ENCODE data around the gene TMEM255B.
"Not testable (repeated sequence)": the region's sequence is repeated elsewhere in the genome, so short reads cannot be mapped to it uniquely, and the experiment has no call there.

TMEM255B gene

GRCh38 chr13:113820813-113821651 is 62.0 kb downstream of the TMEM255B start:
- no peak for DNase-seq

- DNase-seq: no peak
These were observed 62.8 kb downstream of the TMEM255B start for GRCh38 chr13:113821847-113822246.

- no peak for DNase-seq
These were observed 63.2 kb downstream of the TMEM255B start for GRCh38 chr13:113822266-113822665.

- DNase-seq: no peak
These were observed 64.1 kb downstream of the TMEM255B start for GRCh38 chr13:113822956-113823744.

GRCh38 chr13:113823771-113824170 is 64.7 kb downstream of the TMEM255B start:
- DNase-seq: no peak

- no peak for DNase-seq
These were observed 66.8 kb downstream of the TMEM255B start for GRCh38 chr13:113825841-113826240.

- DNase-seq: not testable (repeated sequence)
These were observed 67.4 kb downstream of the TMEM255B start for GRCh38 chr13:113826446-113826845.

- DNase-seq: no peak
These were observed 68.0 kb downstream of the TMEM255B start for GRCh38 chr13:113827021-113827420.

GRCh38 chr13:113828282-113828825 is 69.3 kb downstream of the TMEM255B start:
- DNase-seq: no peak

GRCh38 chr13:113830426-113830950 is 71.5 kb downstream of the TMEM255B start:
- not testable (repeated sequence) for DNase-seq

- no peak for DNase-seq
These were observed 72.0 kb downstream of the TMEM255B start for GRCh38 chr13:113831061-113831460.

GRCh38 chr13:113832205-113832604 is 73.2 kb downstream of the TMEM255B start:
- DNase-seq: no peak

- no peak for DNase-seq
These were observed 73.6 kb downstream of the TMEM255B start for GRCh38 chr13:113832631-113833030.

- no peak for DNase-seq
These were observed 74.2 kb downstream of the TMEM255B start for GRCh38 chr13:113833111-113833830.

- DNase-seq: not testable (repeated sequence)
These were observed 75.0 kb downstream of the TMEM255B start for GRCh38 chr13:113834006-113834405.

GRCh38 chr13:113834496-113835200 is 75.6 kb downstream of the TMEM255B start:
- DNase-seq: no peak

- DNase-seq: no peak
These were observed 76.6 kb downstream of the TMEM255B start for GRCh38 chr13:113835461-113836270.

- no peak for DNase-seq
These were observed 77.9 kb downstream of the TMEM255B start for GRCh38 chr13:113836768-113837559.

- no peak for DNase-seq
These were observed 78.7 kb downstream of the TMEM255B start for GRCh38 chr13:113837560-113838355.

All from stimulated activated CD4-positive, alpha-beta T cell treated with anti-CD3 and anti-CD28 coated beads, Interleukin-2, amount 100 ng/mL, for 24 hours (primary cell).